WTC11 (cell line): Measurements from ENCODE around the gene TCEANC2.

Source experiments
- CBFB ChIP-seq: sonication (generic); formaldehyde crosslinking; IDR thresholded peaks from 2 replicates; pipeline ENCODE4 v1.8.1; 2022; ENCODE audit warnings: mild to moderate bottlenecking, low read depth, missing genetic modification reagents
- NR2C2 ChIP-seq: sonication (generic); formaldehyde crosslinking; IDR thresholded peaks from 2 replicates; pipeline ENCODE4 v1.8.0; 2022; ENCODE audit warnings: mild to moderate bottlenecking, missing genetic modification reagents
- TF ChIP-seq, protein P1 (sequence below): fragments of 250-450 bp; sonication (Bioruptor Pico); IDR thresholded peaks from 2 replicates; pipeline ENCODE4 v1.9.0; 2021; ENCODE audit warnings: mild to moderate bottlenecking
- TF ChIP-seq, protein P2 (sequence below): sonication (generic); formaldehyde crosslinking; IDR thresholded peaks from 2 replicates; pipeline ENCODE4 v1.8.0; 2023; ENCODE audit warnings: missing genetic modification reagents
- TF ChIP-seq, protein P3 (sequence below): fragments of 200-600 bp; IDR thresholded peaks from 2 replicates; pipeline ENCODE4 v1.8.0; 2022; ENCODE audit warnings: antibody characterized with exemption
- TF ChIP-seq, protein P4 (sequence below): sonication (generic); formaldehyde crosslinking; conservative IDR thresholded peaks from 2 replicates; pipeline ENCODE4 v1.8.1; 2023; ENCODE audit warnings: mild to moderate bottlenecking, low read depth, missing genetic modification reagents, moderate library complexity

DNA sequence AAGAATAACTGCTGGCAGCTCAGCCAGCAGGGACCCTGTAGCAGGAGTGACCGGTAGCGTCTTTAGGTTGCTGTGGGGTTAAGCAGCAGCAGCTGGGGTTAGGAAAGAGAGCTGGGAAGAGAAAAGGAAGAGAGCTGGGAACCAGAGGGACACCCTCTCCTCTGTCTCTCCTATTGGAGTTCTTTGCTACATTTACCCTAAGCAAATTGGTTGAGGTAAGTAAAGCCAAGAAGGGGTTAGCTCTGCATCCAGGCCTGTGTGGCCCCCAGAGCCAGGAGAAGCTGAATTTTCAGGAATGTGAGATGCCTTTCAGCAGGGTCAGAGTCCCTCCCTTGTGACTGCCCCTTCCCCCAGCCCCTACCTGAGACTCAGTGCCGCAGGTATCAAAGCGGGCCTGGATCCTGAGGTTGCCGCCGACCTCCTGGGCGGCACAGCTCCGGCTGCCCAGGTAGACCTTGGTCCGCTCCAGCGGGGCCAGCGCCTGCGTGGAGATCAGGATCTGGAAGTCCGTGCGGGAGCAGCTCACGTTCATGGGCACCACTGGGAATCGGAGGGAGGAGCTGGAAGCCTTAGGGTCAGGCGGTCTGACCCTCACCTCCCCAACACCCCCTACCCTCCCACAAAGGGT lies 83.0 kb downstream of the TCEANC2 start:
- TF ChIP-seq, protein P1, sequence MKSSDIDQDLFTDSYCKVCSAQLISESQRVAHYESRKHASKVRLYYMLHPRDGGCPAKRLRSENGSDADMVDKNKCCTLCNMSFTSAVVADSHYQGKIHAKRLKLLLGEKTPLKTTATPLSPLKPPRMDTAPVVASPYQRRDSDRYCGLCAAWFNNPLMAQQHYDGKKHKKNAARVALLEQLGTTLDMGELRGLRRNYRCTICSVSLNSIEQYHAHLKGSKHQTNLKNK (CRISPR knock-in tag) = no peak
- TF ChIP-seq, protein P2, sequence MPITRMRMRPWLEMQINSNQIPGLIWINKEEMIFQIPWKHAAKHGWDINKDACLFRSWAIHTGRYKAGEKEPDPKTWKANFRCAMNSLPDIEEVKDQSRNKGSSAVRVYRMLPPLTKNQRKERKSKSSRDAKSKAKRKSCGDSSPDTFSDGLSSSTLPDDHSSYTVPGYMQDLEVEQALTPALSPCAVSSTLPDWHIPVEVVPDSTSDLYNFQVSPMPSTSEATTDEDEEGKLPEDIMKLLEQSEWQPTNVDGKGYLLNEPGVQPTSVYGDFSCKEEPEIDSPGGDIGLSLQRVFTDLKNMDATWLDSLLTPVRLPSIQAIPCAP = no peak
- no peak for TF ChIP-seq CBFB (CRISPR knock-in tag)
- TF ChIP-seq, protein P3, sequence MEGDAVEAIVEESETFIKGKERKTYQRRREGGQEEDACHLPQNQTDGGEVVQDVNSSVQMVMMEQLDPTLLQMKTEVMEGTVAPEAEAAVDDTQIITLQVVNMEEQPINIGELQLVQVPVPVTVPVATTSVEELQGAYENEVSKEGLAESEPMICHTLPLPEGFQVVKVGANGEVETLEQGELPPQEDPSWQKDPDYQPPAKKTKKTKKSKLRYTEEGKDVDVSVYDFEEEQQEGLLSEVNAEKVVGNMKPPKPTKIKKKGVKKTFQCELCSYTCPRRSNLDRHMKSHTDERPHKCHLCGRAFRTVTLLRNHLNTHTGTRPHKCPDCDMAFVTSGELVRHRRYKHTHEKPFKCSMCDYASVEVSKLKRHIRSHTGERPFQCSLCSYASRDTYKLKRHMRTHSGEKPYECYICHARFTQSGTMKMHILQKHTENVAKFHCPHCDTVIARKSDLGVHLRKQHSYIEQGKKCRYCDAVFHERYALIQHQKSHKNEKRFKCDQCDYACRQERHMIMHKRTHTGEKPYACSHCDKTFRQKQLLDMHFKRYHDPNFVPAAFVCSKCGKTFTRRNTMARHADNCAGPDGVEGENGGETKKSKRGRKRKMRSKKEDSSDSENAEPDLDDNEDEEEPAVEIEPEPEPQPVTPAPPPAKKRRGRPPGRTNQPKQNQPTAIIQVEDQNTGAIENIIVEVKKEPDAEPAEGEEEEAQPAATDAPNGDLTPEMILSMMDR = no peak
- TF ChIP-seq, protein P4, sequence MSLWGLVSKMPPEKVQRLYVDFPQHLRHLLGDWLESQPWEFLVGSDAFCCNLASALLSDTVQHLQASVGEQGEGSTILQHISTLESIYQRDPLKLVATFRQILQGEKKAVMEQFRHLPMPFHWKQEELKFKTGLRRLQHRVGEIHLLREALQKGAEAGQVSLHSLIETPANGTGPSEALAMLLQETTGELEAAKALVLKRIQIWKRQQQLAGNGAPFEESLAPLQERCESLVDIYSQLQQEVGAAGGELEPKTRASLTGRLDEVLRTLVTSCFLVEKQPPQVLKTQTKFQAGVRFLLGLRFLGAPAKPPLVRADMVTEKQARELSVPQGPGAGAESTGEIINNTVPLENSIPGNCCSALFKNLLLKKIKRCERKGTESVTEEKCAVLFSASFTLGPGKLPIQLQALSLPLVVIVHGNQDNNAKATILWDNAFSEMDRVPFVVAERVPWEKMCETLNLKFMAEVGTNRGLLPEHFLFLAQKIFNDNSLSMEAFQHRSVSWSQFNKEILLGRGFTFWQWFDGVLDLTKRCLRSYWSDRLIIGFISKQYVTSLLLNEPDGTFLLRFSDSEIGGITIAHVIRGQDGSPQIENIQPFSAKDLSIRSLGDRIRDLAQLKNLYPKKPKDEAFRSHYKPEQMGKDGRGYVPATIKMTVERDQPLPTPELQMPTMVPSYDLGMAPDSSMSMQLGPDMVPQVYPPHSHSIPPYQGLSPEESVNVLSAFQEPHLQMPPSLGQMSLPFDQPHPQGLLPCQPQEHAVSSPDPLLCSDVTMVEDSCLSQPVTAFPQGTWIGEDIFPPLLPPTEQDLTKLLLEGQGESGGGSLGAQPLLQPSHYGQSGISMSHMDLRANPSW = no peak
- no peak for TF ChIP-seq NR2C2
